Stimulated activated CD4-positive, alpha-beta T cell treated with anti-CD3 and anti-CD28 coated beads, Interleukin-15, amount 100 ng/mL, for 1 hour (primary cell): ENCODE data around the gene GPX1.
"Not testable (repeated sequence)": the region's sequence is repeated elsewhere in the genome, so short reads cannot be mapped to it uniquely, and the experiment has no call there.

Experiments
- DNase-seq, 2 donors: peaks; one replicate each; pipeline ENCODE4 v3.0.0-alpha.2; 2020; ENCODE audit warnings: low read depth in 1 of 2, low spot score in 1 of 2

GPX1 gene

GRCh38 chr3:49358217-49358883 is at the start of gene GPX1:
Gene GPX1, minus strand, starts transcription at chr3:49358353. Its CDS starts 75 bp downstream, at chr3:49358278.
- DNase-seq, result peak; percentile 56 to 64

DNA sequence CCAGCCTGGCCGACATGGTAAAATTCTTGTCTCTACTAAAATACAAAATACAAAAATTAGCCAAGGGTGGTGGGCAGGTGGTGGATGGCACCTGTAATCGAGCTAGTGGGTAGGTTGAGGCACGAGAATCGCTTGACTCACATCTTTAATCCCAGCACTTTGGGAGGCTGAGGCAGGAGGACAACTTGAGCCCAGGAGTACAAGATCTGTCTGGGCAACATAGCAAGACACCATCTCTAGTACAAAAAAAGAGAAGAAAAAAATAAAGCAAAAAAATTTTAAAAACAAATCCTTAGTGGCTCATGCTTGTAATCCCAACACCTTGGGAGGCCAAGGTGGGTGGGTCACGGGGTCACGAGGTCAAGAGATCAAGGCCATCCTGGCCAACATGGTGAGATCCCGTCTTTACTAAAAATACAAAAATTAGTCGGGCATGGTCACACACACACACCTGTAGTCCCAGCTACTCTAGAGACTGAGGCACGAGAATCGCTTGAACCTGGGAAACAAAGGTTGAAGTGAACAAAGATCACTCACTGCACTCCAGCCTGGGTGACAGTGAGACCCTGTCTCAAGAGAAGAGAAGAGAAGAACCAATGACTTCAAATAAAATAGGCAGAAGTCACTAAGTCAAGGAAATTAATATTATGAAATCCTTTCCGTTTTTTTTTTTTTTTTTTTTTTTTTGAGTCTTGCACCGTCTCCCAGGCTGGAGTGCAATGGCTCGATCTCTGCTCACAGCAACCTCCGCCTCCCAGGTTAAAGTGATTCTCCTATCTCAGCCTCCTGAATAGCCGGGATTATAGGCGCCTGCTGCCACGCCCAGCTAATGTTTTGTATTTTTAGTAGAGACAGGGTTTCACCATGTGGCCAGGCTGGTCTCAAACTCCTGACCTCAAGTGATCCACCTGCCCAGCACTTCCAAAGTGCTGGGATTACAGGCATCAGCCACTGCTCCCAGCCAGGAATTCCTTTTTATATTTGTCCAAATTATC is 48.7 kb upstream of the GPX1 start:
- no peak for DNase-seq

GRCh38 chr3:49405570-49405969 is 47.4 kb upstream of the GPX1 start:
- not testable (repeated sequence) for DNase-seq

- no peak for DNase-seq
These were observed 45.7 kb upstream of the GPX1 start for GRCh38 chr3:49403891-49404290.

- no peak for DNase-seq
These were observed 43.6 kb upstream of the GPX1 start for GRCh38 chr3:49401766-49402165.

- no peak for DNase-seq
These were observed 41.3 kb upstream of the GPX1 start for GRCh38 chr3:49399461-49399860.

DNA sequence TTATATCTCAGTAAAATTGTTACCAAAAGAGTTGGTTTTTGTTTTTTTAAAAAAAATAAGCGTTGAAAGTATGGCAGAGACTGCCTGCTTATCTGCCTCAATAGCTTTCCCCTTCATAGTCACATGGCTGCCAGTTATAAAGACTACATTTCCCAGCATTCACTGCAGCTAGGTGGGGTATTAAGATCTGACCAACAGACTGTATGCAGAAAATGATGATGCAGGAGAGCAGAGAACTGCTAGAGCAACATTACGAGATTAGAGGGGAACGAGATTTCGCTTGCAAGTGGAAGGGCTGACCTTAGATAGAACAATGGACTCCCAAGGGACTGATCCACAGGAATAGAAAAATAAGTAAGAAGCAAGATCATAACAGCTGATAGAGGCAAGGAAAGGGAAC is 39.3 kb upstream of the GPX1 start:
- DNase-seq, result no peak

- DNase-seq, result not testable (repeated sequence)
These were observed 33.2 kb upstream of the GPX1 start for GRCh38 chr3:49391310-49391709.

GRCh38 chr3:49389297-49389696 is 31.1 kb upstream of the GPX1 start:
- no peak for DNase-seq

DNA sequence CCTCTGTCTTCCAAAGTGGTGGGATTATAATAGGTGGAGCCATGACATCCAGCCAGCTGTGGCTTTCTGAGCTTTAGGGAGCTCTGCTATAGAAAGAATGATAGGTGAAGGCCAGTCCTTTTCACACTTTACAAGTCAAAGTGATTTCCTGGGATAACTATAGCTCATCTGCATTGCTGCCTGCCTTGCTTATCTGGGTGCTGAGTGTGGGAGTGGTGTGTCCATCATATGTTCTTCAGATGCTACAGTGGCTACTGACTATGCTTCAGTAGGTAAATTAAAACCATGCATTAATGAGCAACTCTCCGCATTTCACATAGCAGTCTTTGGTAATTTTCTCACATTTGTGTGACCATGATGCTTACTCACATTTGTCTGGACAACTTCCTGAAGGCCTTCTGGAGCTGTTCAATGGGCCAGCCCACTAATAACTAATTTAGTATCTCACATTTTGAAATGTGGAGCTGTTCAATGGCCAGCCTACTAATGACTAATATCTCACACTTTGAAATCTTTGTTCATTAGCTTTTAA is 30.2 kb upstream of the GPX1 start:
- DNase-seq, result no peak

- DNase-seq, result no peak
These were observed 29.6 kb upstream of the GPX1 start for GRCh38 chr3:49387721-49388120.

DNA sequence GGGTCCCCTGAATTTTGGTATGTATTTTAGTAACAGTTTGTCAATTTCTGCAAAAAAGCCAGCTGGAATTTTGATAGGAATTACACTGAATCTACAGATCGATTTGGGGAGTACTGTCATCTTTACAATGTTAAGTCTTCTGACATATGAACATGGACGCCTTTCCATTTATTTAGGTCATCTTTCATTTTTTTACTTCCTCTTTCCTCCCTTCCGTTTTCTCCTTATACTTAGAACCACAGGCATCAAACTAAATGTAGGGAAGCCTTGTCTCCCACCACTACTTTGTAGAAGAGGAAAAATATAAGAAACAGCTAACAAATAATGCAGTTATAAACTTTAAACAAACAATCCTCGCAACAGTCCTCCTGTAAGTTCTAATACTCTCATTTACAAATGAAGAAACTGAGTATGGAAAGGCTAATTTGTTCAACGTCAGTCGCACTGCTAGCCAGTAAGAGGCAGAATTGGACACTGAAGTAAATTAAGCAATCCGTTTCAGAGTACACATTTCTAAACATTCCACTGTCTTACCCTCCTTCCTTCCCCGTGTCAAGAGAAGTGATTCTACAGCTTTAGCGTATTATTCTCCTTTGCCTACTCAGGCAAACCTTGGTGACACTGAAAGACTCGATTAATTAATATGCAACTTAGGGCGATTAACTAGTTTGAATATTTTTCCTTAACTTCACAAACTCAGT is 28.1 kb upstream of the GPX1 start:
- no peak for DNase-seq

DNA sequence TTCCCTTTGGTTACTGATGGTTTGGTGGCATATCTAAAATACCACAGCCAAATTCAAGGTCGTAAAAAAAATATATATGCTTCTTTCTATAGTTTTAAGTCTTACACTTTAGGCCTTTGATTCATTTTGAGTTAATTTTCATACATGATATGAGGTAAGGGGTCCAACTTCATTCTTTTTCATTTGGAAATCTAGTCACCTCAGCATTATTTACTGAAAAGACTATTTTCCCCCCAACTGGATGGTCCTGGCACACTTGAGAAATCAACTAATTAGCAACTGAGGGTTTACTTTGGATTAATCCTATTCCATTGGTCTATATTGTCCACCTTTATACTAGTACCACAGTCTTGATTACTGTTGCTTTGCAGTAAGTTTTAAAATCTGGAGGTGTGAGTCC is 27.5 kb upstream of the GPX1 start:
- no peak for DNase-seq

GRCh38 chr3:49383387-49383786 is 25.2 kb upstream of the GPX1 start:
- no peak for DNase-seq

DNA sequence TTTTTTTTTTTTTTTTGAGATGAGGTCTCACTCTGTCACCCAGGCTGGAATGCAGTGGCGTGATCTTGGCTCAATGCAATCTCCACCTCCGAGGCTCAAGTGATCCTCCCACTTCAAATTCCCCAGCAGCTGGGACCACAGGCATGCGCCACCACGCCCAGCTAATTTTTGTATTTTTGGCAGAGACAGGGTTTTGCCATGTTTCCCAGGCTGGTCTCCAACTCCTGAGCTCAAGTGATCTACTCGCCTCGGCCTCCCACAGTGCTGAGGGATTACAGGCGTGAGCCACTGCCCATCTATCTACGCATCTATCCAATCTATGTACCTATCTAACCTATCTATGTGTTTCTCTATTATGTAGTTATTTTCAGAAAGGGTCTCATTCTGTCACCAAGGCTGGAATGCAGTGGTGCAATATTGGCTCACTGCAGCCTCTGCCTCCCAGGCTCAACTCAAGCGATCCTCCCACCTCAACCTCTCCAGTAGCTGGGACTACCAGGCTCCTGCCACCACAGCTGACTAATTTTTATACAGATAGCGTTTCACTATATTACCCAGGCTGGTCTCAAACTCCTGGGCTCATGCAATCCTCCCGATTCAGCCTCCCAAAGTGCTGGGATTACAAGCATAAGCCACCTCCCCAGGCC is 20.2 kb upstream of the GPX1 start:
- DNase-seq, result no peak

DNA sequence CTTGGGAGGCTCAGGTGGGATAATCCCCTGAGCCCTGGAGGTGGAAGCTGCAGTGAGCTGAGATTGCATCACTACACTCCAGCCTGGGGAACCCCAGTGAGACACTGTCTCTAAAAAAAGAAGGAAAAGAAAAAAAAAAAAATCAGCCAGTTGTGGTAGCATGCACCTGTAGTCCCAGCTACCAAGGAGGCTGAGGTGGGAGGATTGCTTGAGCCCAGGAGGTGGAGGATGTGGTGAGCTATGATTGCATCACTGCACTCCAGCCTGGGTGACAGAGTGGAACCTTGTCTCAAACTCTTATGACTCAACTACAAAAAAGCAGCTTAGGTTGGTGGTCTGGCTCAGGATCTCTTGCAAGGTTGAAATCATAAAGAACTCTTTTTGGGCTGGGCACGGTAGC is 19.3 kb upstream of the GPX1 start:
- peak in 1 of 2 donors; percentile 6 for DNase-seq

DNA sequence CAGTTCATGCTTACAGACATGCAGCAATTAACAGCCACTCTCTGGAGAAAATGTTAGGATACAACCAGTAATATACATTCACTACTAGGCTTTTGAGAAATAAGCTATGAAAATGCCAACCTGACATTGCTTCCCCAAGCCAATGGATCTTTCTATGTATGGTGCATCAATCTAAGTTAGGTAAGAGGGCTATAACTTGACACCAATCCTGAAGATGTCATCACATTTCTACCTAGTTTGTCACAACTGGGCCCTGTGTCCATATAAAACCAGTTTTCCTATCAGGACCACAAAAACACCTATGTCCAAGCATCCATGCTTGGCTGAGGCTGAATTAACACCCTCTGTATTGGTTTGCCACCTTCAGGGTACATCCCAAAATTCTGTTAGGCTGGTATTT is 13.8 kb upstream of the GPX1 start:
- DNase-seq, result no peak

GRCh38 chr3:49370585-49371290 is 12.6 kb upstream of the GPX1 start:
- no peak for DNase-seq

- DNase-seq, result no peak
These were observed 4.4 kb upstream of the GPX1 start for GRCh38 chr3:49362561-49362960.

GRCh38 chr3:49359623-49360022 is 1.5 kb upstream of the GPX1 start:
- no peak for DNase-seq
